Endothelial cell of umbilical vein (primary cell): Measurements from ENCODE around the gene FBXO40. TPM values are rescaled to one million over a fixed set of nuclear protein-coding genes. Genes with fewer than 3 reads are reported as not detected.

Source experiments
- BruUV-seq: library from RNA; stranded (reverse); fragments of 400-500 nt; replicated peaks from 2 replicates; lab custom pipeline; 2021; lab: Mats Ljungman, UMichigan
- CTCF ChIA-PET: fragments of 300-600, 350-600 bp; sonication (Branson Sonifier 250); formaldehyde crosslinking; loops from one replicate; lab custom pipeline; 2021; ENCODE audit warnings: antibody characterized with exemption, inconsistent platforms; lab: Charles Lee
- POLR2A ChIA-PET: fragments of 300-600, 350-600 bp; sonication (Branson Sonifier 250); formaldehyde crosslinking; loops from one replicate; lab custom pipeline; 2021; ENCODE audit warnings: antibody characterized with exemption, inconsistent platforms; lab: Charles Lee
- DNase-seq: peaks from one replicate; pipeline ENCODE4 v3.0.0-alpha.2; 2011; ENCODE audit warnings: low read depth, low spot score
- FAIRE-seq: peaks from 2 replicates; lab custom pipeline; 2011; peaks lifted over from hg19 to GRCh38; lab: Jason Lieb, UNC
- H2AFZ ChIP-seq: 2 replicates; pipeline ENCODE4 v1.6.0; 2012; ENCODE audit warnings: low read depth, low read length, control low read depth, inconsistent platforms
- H3K27ac ChIP-seq: 2 replicates; pipeline ENCODE4 v1.5.1; 2011; ENCODE audit warnings: low read depth, mild to moderate bottlenecking, control low read depth, low read length, moderate library complexity; ENCODE audit not compliant: insufficient read depth
- H3K27me3 ChIP-seq, 2 experiments: 2 replicates each; pipeline versions ENCODE4 v1.6.0 to v1.6.1; 2011; ENCODE audit warnings: low read length in 2 of 2, mixed read lengths in 1 of 2; ENCODE audit not compliant: control insufficient read depth in 2 of 2, insufficient read depth in 2 of 2
- H3K36me3 ChIP-seq, 2 experiments: 2 replicates in 1 of 2; 3 replicates in 1 of 2; pipeline ENCODE4 v1.5.1; 2011; ENCODE audit warnings: low read length in 2 of 2, mild to moderate bottlenecking in 1 of 2, moderate library complexity in 1 of 2; ENCODE audit not compliant: control insufficient read depth in 2 of 2, insufficient read depth in 2 of 2; ENCODE audit errors: extremely low read depth in 1 of 2
- H3K4me1 ChIP-seq: 3 replicates; pipeline ENCODE4 v1.5.1; 2011; ENCODE audit warnings: mild to moderate bottlenecking, low read length; ENCODE audit not compliant: control insufficient read depth, insufficient read depth; ENCODE audit errors: extremely low read depth
- H3K4me2 ChIP-seq: 2 replicates; pipeline ENCODE4 v1.6.1; 2011; ENCODE audit warnings: low read length, control low read depth, mixed read lengths; ENCODE audit not compliant: insufficient read depth
- H3K4me3 ChIP-seq, 3 experiments: fragments of 200-600 bp in 1 of 3; sonication (generic), shearing (Covaris generic) in 1 of 3; replicated peaks in 1 of 3; 2 replicates each; pipeline ENCODE4 v1.5.1; 2011 to 2016; ENCODE audit warnings: control low read depth in 3 of 3, low read length in 3 of 3, mild to moderate bottlenecking in 2 of 3, inconsistent platforms in 1 of 3, low read depth in 1 of 3, moderate library complexity in 1 of 3; ENCODE audit not compliant: insufficient read depth in 1 of 3
- H3K79me2 ChIP-seq: 2 replicates; pipeline ENCODE4 v1.6.0; 2012; ENCODE audit warnings: low read length, inconsistent platforms; ENCODE audit not compliant: control insufficient read depth, insufficient read depth
- H3K9ac ChIP-seq: replicated peaks from 2 replicates; pipeline ENCODE3; 2011; ENCODE audit warnings: low read length, control low read depth; ENCODE audit not compliant: insufficient read depth; ENCODE audit errors: extremely low read depth
- H3K9me1 ChIP-seq: replicated peaks from 3 replicates; pipeline ENCODE4 v1.6.0; 2011; ENCODE audit warnings: mild to moderate bottlenecking, low read length; ENCODE audit not compliant: control insufficient read depth, insufficient read depth; ENCODE audit errors: extremely low read depth
- H3K9me3 ChIP-seq: replicated peaks from 2 replicates; pipeline ENCODE4 v1.5.1; 2012; ENCODE audit warnings: low read length, inconsistent platforms; ENCODE audit not compliant: control insufficient read depth, insufficient read depth
- H4K20me1 ChIP-seq: replicated peaks from 2 replicates; pipeline ENCODE3; 2011; ENCODE audit warnings: mild to moderate bottlenecking, low read length; ENCODE audit not compliant: control insufficient read depth, insufficient read depth; ENCODE audit errors: extremely low read depth
- CTCF ChIP-seq, 2 donors: IDR thresholded peaks; 1 replicate in 1 of 2; 2 replicates in 1 of 2; pipeline ENCODE4 v1.5.1; 2011; ENCODE audit warnings: low read length in 2 of 2, mild to moderate bottlenecking in 2 of 2, moderate library complexity in 2 of 2, control low read depth in 1 of 2, inconsistent platforms in 1 of 2, low read depth in 1 of 2; ENCODE audit not compliant: insufficient read depth in 1 of 2; ENCODE audit errors: extremely low read depth in 1 of 2
- EZH2 ChIP-seq: IDR thresholded peaks from 2 replicates; pipeline ENCODE4 v1.6.1; 2012; ENCODE audit warnings: borderline replicate concordance, low read depth, mild to moderate bottlenecking, moderate library complexity, low read length, inconsistent platforms; ENCODE audit not compliant: severe bottlenecking
- FOS ChIP-seq: IDR thresholded peaks from 2 replicates; pipeline ENCODE4 v1.6.1; 2011; ENCODE audit warnings: mild to moderate bottlenecking, low read length, moderate library complexity, borderline replicate concordance; ENCODE audit not compliant: insufficient read depth
- GATA2 ChIP-seq: IDR thresholded peaks from 2 replicates; pipeline ENCODE4 v1.7.0; 2011; ENCODE audit warnings: low read depth, mild to moderate bottlenecking, moderate library complexity, mixed read lengths, low read length; ENCODE audit not compliant: insufficient read length, insufficient read depth
- JUN ChIP-seq: IDR thresholded peaks from 2 replicates; pipeline ENCODE4 v1.6.1; 2011; ENCODE audit warnings: borderline replicate concordance, low read depth; ENCODE audit not compliant: insufficient read length, insufficient read depth
- MAX ChIP-seq: IDR thresholded peaks from 2 replicates; pipeline ENCODE4 v1.6.1; 2011; ENCODE audit not compliant: insufficient read depth, insufficient read length
- MYC ChIP-seq: IDR thresholded peaks from one replicate; pipeline ENCODE4 v1.6.1; 2011; ENCODE audit warnings: mild to moderate bottlenecking, low read depth, low read length
- POLR2A ChIP-seq: IDR thresholded peaks from 2 replicates; pipeline ENCODE4 v1.6.1; 2012; ENCODE audit warnings: low read depth, mild to moderate bottlenecking, control low read depth, low read length
- POLR2AphosphoS5 ChIP-seq: IDR thresholded peaks from 2 replicates; pipeline ENCODE4 v1.6.1; 2012; ENCODE audit warnings: low read depth, mild to moderate bottlenecking, control low read depth, low read length, moderate library complexity; ENCODE audit not compliant: insufficient read depth
- dilution Hi-C: fragments of 300-500 bp; cut with MboI; formaldehyde crosslinking; loops from one replicate; pipeline ENCODE4 v1.15.0; 2019; ENCODE audit warnings: low sequenced_read_pairs; ENCODE audit not compliant: extremely low pct_ligation_motif_present
- intact Hi-C: fragments of 100-400 bp; cut with micrococcal nuclease; formaldehyde crosslinking; loops from one replicate; pipeline ENCODE4 v1.10.0; 2022
- polyA plus RNA-seq, 4 experiments: library from polyadenylated mRNA; depleted of rRNA in 3 of 4; stranded (reverse) in 3 of 4; unstranded in 1 of 4; fragments of >200 nt; gene quantifications; 2 replicates each; pipeline versions ENCODE4 v1.2.1 to v1.2.3, GENCODE V29; 2011 to 2012; ENCODE audit warnings: missing spikeins in 1 of 4
- total RNA-seq: library from RNA; stranded (reverse); gene quantifications from 2 replicates; pipeline ENCODE4 v1.2.3, GENCODE V29; 2021

The FBXO40 gene
- total and polyA plus RNA-seq, 2 donors (not counting 3 experiments of a cell fraction or from before 2014, with no cell fraction given): not detected

GRCh38 chr3:121581691-121582090 is 11.5 kb upstream of the FBXO40 start:
- ChIA-PET CTCF (interaction anchor here (1.1 kb wide), 1 partner anchor 11 kb away, joined by 3 read pairs; no protein-coding TSS in a partner anchor), POLR2A (no interaction called here)
- Histone ChIP-seq H3K36me3 (no peaks in the 10 kb centered on the region), H3K4me2 (no peak overlapping the region), H3K9me1 (no peaks in the 10 kb centered on the region), H3K4me3 (no peak overlapping the region), H2AFZ (no peak overlapping the region), H3K27me3 (peaks cover 2 to 3% of the 10 kb centered on the region in 2 experiments), H3K9ac (no peak overlapping the region), H3K79me2 (no peaks in the 10 kb centered on the region), H4K20me1 (no peaks in the 10 kb centered on the region), H3K9me3 (no peaks in the 10 kb centered on the region), H3K27ac (no peak overlapping the region), H3K4me1 (no peaks in the 10 kb centered on the region)
- intact Hi-C loops (no loop called here), dilution Hi-C loops (no loop called here)
- no TSS peak for BruUV-seq
- DNase-seq: no peak
- TF ChIP-seq EZH2 (no peak), POLR2AphosphoS5 (no peak), POLR2A (no peak), JUN (no peak), MYC (no peak), CTCF (IDR thresholded peaks at IDR 0.05; ENCODE audit: extremely low read depth in 1 of 2, insufficient read depth in 1 of 2, low read depth in 1 of 2, low read length in 2 of 2) (no peak), FOS (no peak), MAX (no peak), GATA2 (no peak)
- no peak for FAIRE-seq
